ENCODE results near the gene NKTR.

DNA sequence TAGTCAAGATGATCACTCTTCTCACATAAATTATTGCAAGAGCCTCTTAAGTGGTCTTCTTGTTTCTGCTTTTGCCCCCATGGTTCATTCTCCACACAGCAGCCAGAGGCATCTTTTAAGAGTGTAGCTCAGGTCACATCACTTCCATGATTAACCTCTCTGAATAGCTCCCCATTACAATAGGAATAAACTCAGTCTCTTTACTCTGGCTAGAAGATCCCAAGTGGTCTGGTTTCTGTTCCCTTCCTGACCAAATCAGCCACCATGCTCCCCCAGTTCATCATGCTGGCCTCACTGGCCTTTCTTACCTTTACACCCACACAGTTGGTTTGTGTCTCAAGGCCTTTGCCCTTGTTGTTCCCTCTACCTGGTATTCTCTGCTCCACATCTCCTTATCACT, 93.9 kb downstream of the NKTR start:
- TF ChIP-seq, protein P1, sequence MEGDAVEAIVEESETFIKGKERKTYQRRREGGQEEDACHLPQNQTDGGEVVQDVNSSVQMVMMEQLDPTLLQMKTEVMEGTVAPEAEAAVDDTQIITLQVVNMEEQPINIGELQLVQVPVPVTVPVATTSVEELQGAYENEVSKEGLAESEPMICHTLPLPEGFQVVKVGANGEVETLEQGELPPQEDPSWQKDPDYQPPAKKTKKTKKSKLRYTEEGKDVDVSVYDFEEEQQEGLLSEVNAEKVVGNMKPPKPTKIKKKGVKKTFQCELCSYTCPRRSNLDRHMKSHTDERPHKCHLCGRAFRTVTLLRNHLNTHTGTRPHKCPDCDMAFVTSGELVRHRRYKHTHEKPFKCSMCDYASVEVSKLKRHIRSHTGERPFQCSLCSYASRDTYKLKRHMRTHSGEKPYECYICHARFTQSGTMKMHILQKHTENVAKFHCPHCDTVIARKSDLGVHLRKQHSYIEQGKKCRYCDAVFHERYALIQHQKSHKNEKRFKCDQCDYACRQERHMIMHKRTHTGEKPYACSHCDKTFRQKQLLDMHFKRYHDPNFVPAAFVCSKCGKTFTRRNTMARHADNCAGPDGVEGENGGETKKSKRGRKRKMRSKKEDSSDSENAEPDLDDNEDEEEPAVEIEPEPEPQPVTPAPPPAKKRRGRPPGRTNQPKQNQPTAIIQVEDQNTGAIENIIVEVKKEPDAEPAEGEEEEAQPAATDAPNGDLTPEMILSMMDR (IDR thresholded peaks at IDR 0.05) = no peak
- TF ChIP-seq EP300 (IDR thresholded peaks at IDR 0.05) = no peak
